IPS-15b (cell line): ENCODE measurements around the gene TM9SF2.

ENCODE experiments used
- H3K27me3 ChIP-seq: one replicate; pipeline ENCODE4 v1.6.1; 2013; ENCODE audit warnings: low read length; ENCODE audit not compliant: control insufficient read depth, insufficient read depth
- H3K36me3 ChIP-seq: one replicate; pipeline ENCODE4 v1.6.1; 2013; ENCODE audit warnings: low read length; ENCODE audit not compliant: control insufficient read depth, insufficient read depth
- H3K4me1 ChIP-seq: one replicate; pipeline ENCODE4 v1.6.1; 2013; ENCODE audit warnings: mild to moderate bottlenecking, low read length; ENCODE audit not compliant: control insufficient read depth, insufficient read depth
- H3K4me3 ChIP-seq: one replicate; pipeline ENCODE4 v1.5.1; 2013; ENCODE audit warnings: low read depth, low read length
- H3K9ac ChIP-seq: one replicate; pipeline ENCODE4 v1.6.1; 2013; ENCODE audit warnings: low read depth, mild to moderate bottlenecking, low read length
- H3K9me3 ChIP-seq: one replicate; pipeline ENCODE4 v1.6.1; 2013; ENCODE audit warnings: mild to moderate bottlenecking, low read length; ENCODE audit not compliant: control insufficient read depth, insufficient read depth

Gene TM9SF2

GRCh38 chr13:99496184-99497142 lies 4.8 kb upstream of the TM9SF2 start:
- Histone ChIP-seq H3K4me3 (no peak overlapping the region), H3K4me1 (no peaks in the 10 kb centered on the region), H3K9ac (no peak overlapping the region), H3K36me3 (no peaks in the 10 kb centered on the region), H3K9me3 (no peaks in the 10 kb centered on the region), H3K27me3 (no peaks in the 10 kb centered on the region)

- Histone ChIP-seq H3K9ac (peak overlapping the region; percentile 99), H3K4me1 (peaks cover 5% of the 10 kb centered on the region), H3K4me3 (peak overlapping the region; percentile 92), H3K9me3 (no peaks in the 10 kb centered on the region), H3K27me3 (no peaks in the 10 kb centered on the region), H3K36me3 (no peaks in the 10 kb centered on the region)
Measured at GRCh38 chr13:99498171-99499161, 2.8 kb upstream of the TM9SF2 start.

GRCh38 chr13:99500839-99501183 lies 461 bp upstream of the TM9SF2 start:
- Histone ChIP-seq H3K4me1 (peaks cover 5% of the 10 kb centered on the region), H3K27me3 (no peaks in the 10 kb centered on the region), H3K4me3 (peak overlapping the region; percentile 91), H3K9me3 (no peaks in the 10 kb centered on the region), H3K9ac (peak overlapping the region; percentile 74), H3K36me3 (no peaks in the 10 kb centered on the region)

GRCh38 chr13:99501848-99502301 lies 603 bp downstream of the TM9SF2 start:
- Histone ChIP-seq H3K4me3 (peak overlapping the region; percentile 96), H3K4me1 (peaks cover 5% of the 10 kb centered on the region), H3K9me3 (no peaks in the 10 kb centered on the region), H3K27me3 (no peaks in the 10 kb centered on the region), H3K9ac (peak overlapping the region; percentile 94), H3K36me3 (no peaks in the 10 kb centered on the region)

GRCh38 chr13:99505814-99506269 lies 4.6 kb downstream of the TM9SF2 start:
- peaks cover 9% of the 10 kb centered on the region for H3K36me3 ChIP-seq
- no peak overlapping the region for H3K9ac ChIP-seq
- H3K9me3 ChIP-seq = peaks cover 14% of the 10 kb centered on the region
- peaks cover 5% of the 10 kb centered on the region for H3K4me1 ChIP-seq
- H3K4me3 ChIP-seq = no peak overlapping the region
- H3K27me3 ChIP-seq = no peaks in the 10 kb centered on the region

- no peak overlapping the region for H3K4me3 ChIP-seq
- H3K27me3 ChIP-seq = no peaks in the 10 kb centered on the region
- peaks cover 14% of the 10 kb centered on the region for H3K9me3 ChIP-seq
- no peak overlapping the region for H3K9ac ChIP-seq
- peaks cover 9% of the 10 kb centered on the region for H3K36me3 ChIP-seq
- peaks cover 5% of the 10 kb centered on the region for H3K4me1 ChIP-seq
Measured at GRCh38 chr13:99506634-99507033, 5.4 kb downstream of the TM9SF2 start.

GRCh38 chr13:99507054-99507453 lies 5.8 kb downstream of the TM9SF2 start:
- Histone ChIP-seq H3K4me1 (peaks cover 5% of the 10 kb centered on the region), H3K4me3 (no peak overlapping the region), H3K9me3 (peaks cover 14% of the 10 kb centered on the region), H3K27me3 (no peaks in the 10 kb centered on the region), H3K36me3 (peaks cover 9% of the 10 kb centered on the region), H3K9ac (no peak overlapping the region)

- Histone ChIP-seq H3K36me3 (peaks cover 9% of the 10 kb centered on the region), H3K9ac (no peak overlapping the region), H3K27me3 (no peaks in the 10 kb centered on the region), H3K9me3 (peaks cover 14% of the 10 kb centered on the region), H3K4me1 (peaks cover 5% of the 10 kb centered on the region), H3K4me3 (no peak overlapping the region)
Measured at GRCh38 chr13:99507551-99507950, 6.3 kb downstream of the TM9SF2 start.

GRCh38 chr13:99507986-99508385 lies 6.7 kb downstream of the TM9SF2 start:
- Histone ChIP-seq H3K9ac (no peak overlapping the region), H3K4me3 (no peak overlapping the region), H3K9me3 (peaks cover 14% of the 10 kb centered on the region), H3K36me3 (peaks cover 9% of the 10 kb centered on the region), H3K27me3 (no peaks in the 10 kb centered on the region), H3K4me1 (peaks cover 2% of the 10 kb centered on the region)

GRCh38 chr13:99509479-99509878 lies 8.2 kb downstream of the TM9SF2 start:
- H3K4me3 ChIP-seq = no peak overlapping the region
- H3K36me3 ChIP-seq = peaks cover 9% of the 10 kb centered on the region
- H3K9me3 ChIP-seq = peaks cover 14% of the 10 kb centered on the region
- no peaks in the 10 kb centered on the region for H3K4me1 ChIP-seq
- no peak overlapping the region for H3K9ac ChIP-seq
- H3K27me3 ChIP-seq = no peaks in the 10 kb centered on the region

- no peaks in the 10 kb centered on the region for H3K27me3 ChIP-seq
- H3K36me3 ChIP-seq = no peaks in the 10 kb centered on the region
- H3K4me1 ChIP-seq = no peaks in the 10 kb centered on the region
- no peak overlapping the region for H3K4me3 ChIP-seq
- H3K9ac ChIP-seq = no peak overlapping the region
- H3K9me3 ChIP-seq = no peaks in the 10 kb centered on the region
Measured at GRCh38 chr13:99514801-99515200, 13.5 kb downstream of the TM9SF2 start.
